Loucy (cell line): Measurements from ENCODE around the gene CALML4.

ENCODE experiments used
- CTCF ChIP-seq: fragments of 200-600 bp; sonication (generic); conservative IDR thresholded peaks from 2 replicates; pipeline ENCODE4 v1.5.1; 2014; ENCODE audit warnings: mild to moderate bottlenecking, antibody characterized with exemption, low read length
- EZH2phosphoT487 ChIP-seq: fragments of 200-600 bp; IDR thresholded peaks from 2 replicates; pipeline ENCODE4 v1.6.1; 2018; ENCODE audit warnings: antibody characterized with exemption, mild to moderate bottlenecking, moderate library complexity, borderline replicate concordance

GRCh38 chr15:68220967-68221366, 15.8 kb upstream of the CALML4 start:
- no peak for TF ChIP-seq CTCF
- TF ChIP-seq EZH2phosphoT487: no peak
